ENCODE results near the gene PBRM1. TPM values are rescaled to one million over a fixed set of nuclear protein-coding genes. Genes with fewer than 3 reads are reported as not detected.

The PBRM1 gene
- total and polyA plus RNA-seq, 2 of the 13 experiments (the other 11 are each of a cell fraction or from before 2014, with no cell fraction given), result 10.9 to 33.2 TPM

DNA sequence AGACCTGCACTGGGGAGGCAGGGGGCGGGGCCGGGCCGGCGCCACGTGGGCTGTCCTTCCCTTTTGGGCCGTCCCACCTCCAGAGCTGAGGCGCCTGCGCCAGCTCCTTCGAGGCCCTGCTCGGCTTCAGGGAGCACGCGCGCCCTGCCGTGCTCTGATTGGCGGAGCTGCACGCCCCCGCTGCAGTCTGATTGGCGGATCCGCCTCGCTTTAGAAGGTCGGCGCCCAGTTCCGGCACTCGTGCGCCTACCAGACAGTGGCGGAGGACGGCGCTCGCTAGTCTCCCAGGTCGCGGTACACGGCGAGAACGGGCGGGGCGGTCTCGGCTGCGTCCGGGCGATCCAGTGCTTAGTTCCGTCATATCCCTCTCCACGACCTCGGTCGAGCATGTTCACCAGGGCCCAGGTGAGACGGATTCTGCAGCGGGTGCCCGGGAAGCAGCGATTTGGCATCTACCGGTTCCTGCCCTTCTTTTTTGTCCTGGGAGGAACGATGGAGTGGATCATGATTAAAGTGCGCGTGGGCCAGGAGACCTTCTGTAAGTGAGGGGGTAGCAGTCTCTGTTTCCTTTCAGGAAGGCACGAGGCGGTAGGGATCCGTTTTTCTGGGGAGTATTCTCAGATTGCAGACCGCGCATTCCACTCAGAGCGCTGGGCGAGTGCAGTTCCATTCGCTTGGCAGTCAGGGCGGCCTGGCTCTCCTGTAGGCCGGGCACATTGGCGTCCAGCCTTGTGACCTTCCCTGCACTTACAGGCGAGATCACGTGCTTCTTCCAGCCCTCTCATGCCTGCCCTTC lies 149.1 kb downstream of the PBRM1 start, which contains the start of gene UQCC5 (continued):
- TF ChIP-seq GPN1 (CRISPR knock-in tag; IDR thresholded peaks at IDR 0.05; ENCODE audit: borderline replicate concordance) (no peak), ZNF781 (CRISPR knock-in tag; IDR thresholded peaks at IDR 0.05; ENCODE audit: borderline replicate concordance, not compliant biosample characterization) (no peak), TBX3 (IDR thresholded peaks at IDR 0.05; ENCODE audit: borderline replicate concordance) (0 out of 2 replicates have a peak, but pooled peaks have one; percentile 8), SMARCE1 (IDR thresholded peaks at IDR 0.05; ENCODE audit: borderline replicate concordance) (no peak), ZNF546 (CRISPR knock-in tag; conservative IDR thresholded peaks at IDR 0.05) (peak; percentile 89)
- TF ChIP-seq, protein P1, sequence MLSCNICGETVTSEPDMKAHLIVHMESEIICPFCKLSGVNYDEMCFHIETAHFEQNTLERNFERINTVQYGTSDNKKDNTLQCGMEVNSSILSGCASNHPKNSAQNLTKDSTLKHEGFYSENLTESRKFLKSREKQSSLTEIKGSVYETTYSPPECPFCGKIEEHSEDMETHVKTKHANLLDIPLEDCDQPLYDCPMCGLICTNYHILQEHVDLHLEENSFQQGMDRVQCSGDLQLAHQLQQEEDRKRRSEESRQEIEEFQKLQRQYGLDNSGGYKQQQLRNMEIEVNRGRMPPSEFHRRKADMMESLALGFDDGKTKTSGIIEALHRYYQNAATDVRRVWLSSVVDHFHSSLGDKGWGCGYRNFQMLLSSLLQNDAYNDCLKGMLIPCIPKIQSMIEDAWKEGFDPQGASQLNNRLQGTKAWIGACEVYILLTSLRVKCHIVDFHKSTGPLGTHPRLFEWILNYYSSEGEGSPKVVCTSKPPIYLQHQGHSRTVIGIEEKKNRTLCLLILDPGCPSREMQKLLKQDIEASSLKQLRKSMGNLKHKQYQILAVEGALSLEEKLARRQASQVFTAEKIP (CRISPR knock-in tag; IDR thresholded peaks at IDR 0.05; ENCODE audit: borderline replicate concordance), result no peak

DNA sequence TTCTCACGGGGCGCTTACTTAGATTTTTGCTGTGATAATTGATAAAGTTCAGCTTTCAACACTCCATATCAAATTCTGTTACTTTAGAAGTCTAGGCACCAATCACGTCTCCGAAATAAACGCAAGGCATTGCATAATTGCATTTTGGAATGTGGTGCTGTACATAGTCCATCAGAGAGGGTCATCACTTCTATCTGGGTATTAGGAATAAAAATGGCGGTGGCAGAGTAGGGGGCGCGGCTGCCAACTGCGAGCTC lies 149.7 kb downstream of the PBRM1 start:
- Histone ChIP-seq H3K27me3 (ENCODE audit: control insufficient read depth in 1 of 2, insufficient read depth in 2 of 2, low read length in 2 of 2) (no peaks in the 10 kb centered on the region; a peak in 1 of 5 replicates), H3K27ac (ENCODE audit: extremely low read length, insufficient read depth, low read length) (peak overlapping the region; percentile 85), H3K9me3 (ENCODE audit: low read length) (no peaks in the 10 kb centered on the region), H3K79me2 (ENCODE audit: insufficient read depth, low read length) (peaks cover 64% of the 10 kb centered on the region), H4K20me1 (ENCODE audit: insufficient read depth, low read length) (peaks cover 17% of the 10 kb centered on the region), H2AFZ (ENCODE audit: low read length) (no peak overlapping the region), H3K9ac (ENCODE audit: insufficient read depth, low read depth, low read length) (peak overlapping the region; percentile 48; the same call in 1 of the 2 replicates), H3K4me2 (ENCODE audit: low read depth, low read length) (peak overlapping the region; percentile 84), H3K4me3 (replicated peaks in 1 of 3; ENCODE audit: insufficient read depth in 1 of 3, low read depth in 2 of 3, low read length in 3 of 3) (peak overlapping the region; percentile 1 to 87 (median 35); a peak in 2 of 6 replicates), H3K4me1 (ENCODE audit: insufficient read depth, low read length) (peaks cover 65% of the 10 kb centered on the region), H3K36me3 (replicated peaks in 1 of 2; ENCODE audit: control insufficient read depth in 1 of 2, insufficient read depth in 2 of 2, low read length in 2 of 2) (peaks cover 0 to 10% of the 10 kb centered on the region in 2 experiments; a peak in 3 of 5 replicates)
- ATAC-seq (no peak), FAIRE-seq (no peak), DNase-seq (ENCODE audit: low spot score) (no peak)
- ChIA-PET CTCF (ENCODE audit: low intra/inter-chr PET ratio, low total read pairs) (no interaction called here), POLR2A (interaction anchor here (0.7 to 1.1 kb wide), 13 partner anchors 9 to 298 kb away, joined by 3 to 13 read pairs (median 4); partner anchors contain the start of gene TWF2)
- no TSS peak for BruUV-seq (replicated peaks)
- intact Hi-C loops (cut with micrococcal nuclease; ENCODE audit: unreplicated experiment) (no loop called here), in situ Hi-C loops (cut with HindIII; ENCODE audit: extremely low pct_ligation_motif_present, low pct_unique_long_range_greater_than_20kb) (no loop called here)
- WGBS (ENCODE audit: low lambda C conversion rate), result 10% methylated on average over 9 of the region's 9 CpGs
- TF ChIP-seq, protein P2, sequence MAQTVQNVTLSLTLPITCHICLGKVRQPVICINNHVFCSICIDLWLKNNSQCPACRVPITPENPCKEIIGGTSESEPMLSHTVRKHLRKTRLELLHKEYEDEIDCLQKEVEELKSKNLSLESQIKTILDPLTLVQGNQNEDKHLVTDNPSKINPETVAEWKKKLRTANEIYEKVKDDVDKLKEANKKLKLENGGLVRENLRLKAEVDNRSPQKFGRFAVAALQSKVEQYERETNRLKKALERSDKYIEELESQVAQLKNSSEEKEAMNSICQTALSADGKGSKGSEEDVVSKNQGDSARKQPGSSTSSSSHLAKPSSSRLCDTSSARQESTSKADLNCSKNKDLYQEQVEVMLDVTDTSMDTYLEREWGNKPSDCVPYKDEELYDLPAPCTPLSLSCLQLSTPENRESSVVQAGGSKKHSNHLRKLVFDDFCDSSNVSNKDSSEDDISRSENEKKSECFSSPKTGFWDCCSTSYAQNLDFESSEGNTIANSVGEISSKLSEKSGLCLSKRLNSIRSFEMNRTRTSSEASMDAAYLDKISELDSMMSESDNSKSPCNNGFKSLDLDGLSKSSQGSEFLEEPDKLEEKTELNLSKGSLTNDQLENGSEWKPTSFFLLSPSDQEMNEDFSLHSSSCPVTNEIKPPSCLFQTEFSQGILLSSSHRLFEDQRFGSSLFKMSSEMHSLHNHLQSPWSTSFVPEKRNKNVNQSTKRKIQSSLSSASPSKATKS (CRISPR knock-in tag; IDR thresholded peaks at IDR 0.05), result peak; percentile 55; the same call in 1 of the 2 replicates
- TF ChIP-seq CEBPG (CRISPR knock-in tag; IDR thresholded peaks at IDR 0.05), result peak; percentile 55
- peak; percentile 61 for TF ChIP-seq CEBPB (IDR thresholded peaks at IDR 0.05; ENCODE audit: borderline replicate concordance, low read depth, low read length)
- no peak for TF ChIP-seq HES4 (CRISPR knock-in tag; IDR thresholded peaks at IDR 0.05; ENCODE audit: borderline replicate concordance)
- TF ChIP-seq, protein P3, sequence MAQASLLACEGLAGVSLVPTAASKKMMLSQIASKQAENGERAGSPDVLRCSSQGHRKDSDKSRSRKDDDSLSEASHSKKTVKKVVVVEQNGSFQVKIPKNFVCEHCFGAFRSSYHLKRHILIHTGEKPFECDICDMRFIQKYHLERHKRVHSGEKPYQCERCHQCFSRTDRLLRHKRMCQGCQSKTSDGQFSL (CRISPR knock-in tag; IDR thresholded peaks at IDR 0.05), result no peak
- TF ChIP-seq, protein P4, sequence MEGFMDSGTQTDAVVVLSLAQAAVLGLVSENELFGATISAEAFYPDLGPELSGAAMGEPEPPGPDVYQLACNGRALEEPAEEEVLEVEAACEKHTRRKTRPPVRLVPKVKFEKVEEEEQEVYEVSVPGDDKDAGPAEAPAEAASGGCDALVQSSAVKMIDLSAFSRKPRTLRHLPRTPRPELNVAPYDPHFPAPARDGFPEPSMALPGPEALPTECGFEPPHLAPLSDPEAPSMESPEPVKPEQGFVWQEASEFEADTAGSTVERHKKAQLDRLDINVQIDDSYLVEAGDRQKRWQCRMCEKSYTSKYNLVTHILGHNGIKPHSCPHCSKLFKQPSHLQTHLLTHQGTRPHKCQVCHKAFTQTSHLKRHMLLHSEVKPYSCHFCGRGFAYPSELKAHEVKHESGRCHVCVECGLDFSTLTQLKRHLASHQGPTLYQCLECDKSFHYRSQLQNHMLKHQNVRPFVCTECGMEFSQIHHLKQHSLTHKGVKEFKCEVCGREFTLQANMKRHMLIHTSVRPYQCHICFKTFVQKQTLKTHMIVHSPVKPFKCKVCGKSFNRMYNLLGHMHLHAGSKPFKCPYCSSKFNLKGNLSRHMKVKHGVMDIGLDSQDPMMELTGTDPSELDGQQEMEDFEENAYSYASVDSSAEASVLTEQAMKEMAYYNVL (CRISPR knock-in tag; IDR thresholded peaks at IDR 0.05; ENCODE audit: borderline replicate concordance), result 0 out of 2 replicates have a peak, but pooled peaks have one; percentile 50
- peak; percentile 88 for TF ChIP-seq YY1 (IDR thresholded peaks at IDR 0.05; ENCODE audit: insufficient read depth, insufficient replicate concordance, low read depth, low read length)
- TF ChIP-seq, protein P5, sequence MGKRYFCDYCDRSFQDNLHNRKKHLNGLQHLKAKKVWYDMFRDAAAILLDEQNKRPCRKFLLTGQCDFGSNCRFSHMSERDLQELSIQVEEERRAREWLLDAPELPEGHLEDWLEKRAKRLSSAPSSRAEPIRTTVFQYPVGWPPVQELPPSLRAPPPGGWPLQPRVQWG (CRISPR knock-in tag; IDR thresholded peaks at IDR 0.05; ENCODE audit: borderline replicate concordance, low read depth), result no peak
- TF ChIP-seq ZNF3 (CRISPR knock-in tag; IDR thresholded peaks at IDR 0.05), result 0 out of 2 replicates have a peak, but pooled peaks have one; percentile 7
